Tibial nerve (tissue), 4 donors: Measurements from ENCODE around the gene C8G. TPM values are rescaled to one million over a fixed set of nuclear protein-coding genes. Genes with fewer than 3 reads are reported as not detected.

Experiments used
- DNase-seq, 2 donors: peaks; one replicate each; pipeline ENCODE4 v3.0.0-alpha.2; 2019; ENCODE audit warnings: low spot score in 2 of 2
- H3K27ac ChIP-seq, 4 donors: fragments of 200-600 bp; sonication (generic) in 3 of 4; one replicate each; pipeline ENCODE4 v1.5.1; 2017 to 2019; ENCODE audit warnings: mild to moderate bottlenecking in 1 of 4
- H3K27me3 ChIP-seq, 2 donors: fragments of 200-600 bp; sonication (generic) in 1 of 2; one replicate each; pipeline versions ENCODE4 v1.5.1 to v1.6.0; 2017 to 2019
- H3K36me3 ChIP-seq, 3 donors: fragments of 200-600 bp; sonication (generic); one replicate each; pipeline ENCODE4 v1.5.1; 2018 to 2019
- H3K4me1 ChIP-seq, 4 donors: fragments of 200-600 bp; sonication (generic) in 3 of 4; one replicate each; pipeline ENCODE4 v1.5.1; 2017 to 2019
- H3K4me3 ChIP-seq, 4 donors: fragments of 200-600 bp; sonication (generic) in 3 of 4; one replicate each; pipeline ENCODE4 v1.5.1; 2017 to 2019; ENCODE audit warnings: mild to moderate bottlenecking in 1 of 4, moderate library complexity in 1 of 4
- H3K9me3 ChIP-seq, 4 donors: fragments of 200-600 bp; sonication (generic) in 3 of 4; one replicate each; pipeline ENCODE4 v1.5.1; 2017 to 2019
- CTCF ChIP-seq, 5 experiments: fragments of 200-600 bp in 3 of 5; fragments of 450-650 bp in 2 of 5; sonication (generic) in 3 of 5; IDR thresholded peaks; one replicate each; pipeline ENCODE4 v1.5.1; 2016 to 2019; ENCODE audit warnings: antibody characterized with exemption in 5 of 5, mild to moderate bottlenecking in 3 of 5, moderate library complexity in 2 of 5
- EP300 ChIP-seq, 2 donors: sonication (generic); formaldehyde crosslinking; IDR thresholded peaks; one replicate each; pipeline ENCODE4 v1.6.1; 2017; ENCODE audit warnings: antibody characterized with exemption in 2 of 2, mild to moderate bottlenecking in 1 of 2
- POLR2A ChIP-seq, 2 donors: fragments of 450-650 bp; IDR thresholded peaks; one replicate each; pipeline ENCODE4 v1.6.1; 2017; ENCODE audit warnings: antibody characterized with exemption in 2 of 2, mild to moderate bottlenecking in 2 of 2, moderate library complexity in 2 of 2
- WGBS, 2 donors: methylation state at CpG; one replicate each; pipeline ENCODE4 v1.1.5; 2018; 5-methylcytosine and 5-hydroxymethylcytosine counted together
- total RNA-seq, 4 donors: library from RNA; depleted of rRNA; stranded (reverse); fragments of >200 nt; gene quantifications; one replicate each; pipeline ENCODE4 v1.1.0, GENCODE V29; 2016

The C8G gene
- total RNA-seq, 4 donors from 2014 or later: 3.3 to 5.1 TPM; not detected in 2

DNA sequence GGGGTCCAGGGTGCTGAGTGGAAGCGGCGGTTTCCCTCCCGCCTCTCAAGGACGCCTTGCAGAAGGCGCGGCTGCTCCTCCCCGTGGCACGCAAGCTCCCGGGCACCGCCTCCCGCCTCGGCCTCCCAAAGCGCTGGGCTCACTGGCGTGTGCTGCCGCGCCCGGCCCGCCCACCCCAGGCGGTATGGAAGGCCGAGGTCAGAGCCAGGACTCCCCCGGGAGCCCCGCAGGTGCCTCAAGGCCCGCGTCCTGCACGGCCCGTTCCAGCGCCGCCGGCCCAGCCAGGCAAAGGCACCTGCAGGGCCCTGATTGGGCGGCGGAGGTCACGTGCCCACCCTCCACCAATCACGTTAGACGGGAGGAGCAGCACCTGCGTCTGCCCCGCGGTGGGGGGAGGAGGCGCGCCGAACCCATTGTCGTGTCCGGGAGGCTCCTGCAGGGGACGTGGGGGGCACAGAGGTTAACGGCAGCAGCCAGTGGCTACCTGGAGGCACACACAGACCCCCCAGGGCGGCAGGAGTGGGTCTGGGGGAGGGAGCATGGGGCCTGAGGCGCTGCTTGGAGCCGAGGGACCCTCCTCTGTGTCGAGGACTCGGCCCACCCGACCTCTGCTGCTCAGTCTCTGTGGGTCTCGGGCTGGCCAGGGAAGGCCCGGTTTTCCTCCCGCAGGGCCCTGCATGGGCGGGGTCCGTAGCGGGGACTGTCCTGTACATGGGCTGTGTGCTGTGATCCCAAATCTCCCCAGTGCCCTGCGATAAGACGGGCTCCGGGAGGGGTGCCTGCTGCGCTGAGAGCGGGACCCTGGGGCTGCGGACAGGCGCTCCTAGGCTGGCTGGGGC is 5.0 kb downstream of the C8G start:
- Histone ChIP-seq H3K4me3 (peak overlapping the region; percentile 52 to 74 (median 66)), H3K4me1 (peaks cover 0 to 76% (median 36%) of the 10 kb centered on the region in 4 donors), H3K9me3 (no peaks in the 10 kb centered on the region), H3K27me3 (no peaks in the 10 kb centered on the region), H3K36me3 (no peaks in the 10 kb centered on the region), H3K27ac (peak overlapping the region; percentile 59 to 92 (median 88))
- 5 to 7% methylated on average over 16 to 17 of the region's 63 CpGs for WGBS, 2 donors
- TF ChIP-seq CTCF (IDR thresholded peaks at IDR 0.05) (peak in 3 of 5 experiments; percentile 17 to 57 (median 34)), EP300 (IDR thresholded peaks at IDR 0.05) (peak in 1 of 2 donors; percentile 89), POLR2A (IDR thresholded peaks at IDR 0.05) (peak; percentile 52 to 88)
- DNase-seq: peak; percentile 92

DNA sequence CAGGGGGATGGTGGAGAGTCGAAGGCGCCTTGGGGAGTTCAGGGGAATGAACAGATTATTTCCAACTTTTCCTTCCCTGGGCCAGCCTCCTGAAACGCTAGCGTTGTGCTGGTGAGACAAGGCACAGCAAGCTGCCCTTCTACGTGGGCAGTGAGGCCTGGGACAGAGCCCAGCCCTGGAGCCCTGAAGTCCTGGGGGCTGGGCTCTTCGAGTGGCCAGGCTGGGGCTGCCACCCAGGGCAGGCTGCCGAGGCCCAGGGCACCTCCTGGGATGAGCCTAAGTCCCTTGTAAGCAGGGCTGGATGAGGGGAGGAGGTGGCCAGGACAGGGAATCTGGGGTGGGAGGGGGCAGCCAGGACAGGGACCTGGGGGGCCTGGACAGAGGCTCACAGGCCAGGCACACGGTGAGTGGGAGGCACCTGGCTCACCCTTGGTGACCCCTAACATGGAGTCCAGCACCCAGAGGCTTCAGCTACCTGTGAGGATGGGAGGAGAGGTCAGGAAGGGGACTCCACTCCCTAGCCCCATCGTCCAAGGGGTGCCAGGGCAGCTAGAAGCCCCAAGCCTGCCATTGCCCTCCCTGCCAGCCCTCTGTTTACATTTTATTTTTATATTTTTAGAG is 5.7 kb downstream of the C8G start:
- H3K36me3 ChIP-seq: no peaks in the 10 kb centered on the region
- no peaks in the 10 kb centered on the region for H3K27me3 ChIP-seq
- no peaks in the 10 kb centered on the region for H3K9me3 ChIP-seq
- peak overlapping the region; percentile 59 to 92 (median 88) for H3K27ac ChIP-seq
- peak overlapping the region in 3 of 4 donors; percentile 65 to 74 (median 68) for H3K4me3 ChIP-seq
- TF ChIP-seq EP300 (IDR thresholded peaks at IDR 0.05): no peak
- no peak for TF ChIP-seq POLR2A (IDR thresholded peaks at IDR 0.05)
- TF ChIP-seq CTCF (IDR thresholded peaks at IDR 0.05): no peak
- DNase-seq: no peak
- H3K4me1 ChIP-seq: peaks cover 0 to 70% (median 35%) of the 10 kb centered on the region in 4 donors
- WGBS, 2 donors: 26 to 27% methylated on average over 7 to 9 of the region's 9 CpGs

- H3K4me3 ChIP-seq: no peak within 1 kb of the TSS
- WGBS, 2 donors: 53 to 64% methylated on average over 9 to 14 of the region's 14 CpGs
- no peak for DNase-seq
- no peaks in the 10 kb centered on the region for H3K9me3 ChIP-seq
- H3K27me3 ChIP-seq: no peaks in the 10 kb centered on the region
- H3K27ac ChIP-seq: peak within 1 kb of the TSS; percentile 59 to 92 (median 88)
- no peak for TF ChIP-seq POLR2A (IDR thresholded peaks at IDR 0.05)
- TF ChIP-seq CTCF (IDR thresholded peaks at IDR 0.05): no peak
- TF ChIP-seq EP300 (IDR thresholded peaks at IDR 0.05): no peak
- peaks cover 0 to 60% (median 34%) of the 10 kb centered on the region in 4 donors for H3K4me1 ChIP-seq
- no peaks in the 10 kb centered on the region for H3K36me3 ChIP-seq
Measured at GRCh38 chr9:136951541-136952320, 6.7 kb downstream of the C8G start, which contains the start of gene LCN12. Gene LCN12, plus strand, starts transcription at chr9:136952273. Its CDS starts 55 bp downstream, at chr9:136952328.

GRCh38 chr9:136952321-136952850 is 7.3 kb downstream of the C8G start:
- H3K4me3 ChIP-seq: no peak overlapping the region
- H3K36me3 ChIP-seq: no peaks in the 10 kb centered on the region
- DNase-seq: no peak
- H3K27ac ChIP-seq: peak overlapping the region; percentile 42 to 88 (median 56)
- TF ChIP-seq POLR2A (IDR thresholded peaks at IDR 0.05) (no peak), CTCF (IDR thresholded peaks at IDR 0.05) (no peak), EP300 (IDR thresholded peaks at IDR 0.05) (no peak)
- peaks cover 0 to 54% (median 28%) of the 10 kb centered on the region in 4 donors for H3K4me1 ChIP-seq
- no peaks in the 10 kb centered on the region for H3K9me3 ChIP-seq
- H3K27me3 ChIP-seq: no peaks in the 10 kb centered on the region
- 45 to 47% methylated on average over 9 to 12 of the region's 15 CpGs for WGBS, 2 donors
